22Rv1 (cell line): ENCODE results near the gene TNFRSF21.
A peak's percentile ranks its signal among the peaks of the same experiment; 100 is the strongest.

ENCODE experiments used
- ZFX ChIP-seq: fragments of 450-650 bp; IDR thresholded peaks from 2 replicates; pipeline ENCODE4 v1.6.1; 2017; ENCODE audit warnings: antibody characterized with exemption, borderline replicate concordance
- TF ChIP-seq, protein P1 (sequence below): fragments of 450-650 bp; IDR thresholded peaks from 2 replicates; pipeline ENCODE4 v1.5.1; 2017; ENCODE audit warnings: mild to moderate bottlenecking

DNA sequence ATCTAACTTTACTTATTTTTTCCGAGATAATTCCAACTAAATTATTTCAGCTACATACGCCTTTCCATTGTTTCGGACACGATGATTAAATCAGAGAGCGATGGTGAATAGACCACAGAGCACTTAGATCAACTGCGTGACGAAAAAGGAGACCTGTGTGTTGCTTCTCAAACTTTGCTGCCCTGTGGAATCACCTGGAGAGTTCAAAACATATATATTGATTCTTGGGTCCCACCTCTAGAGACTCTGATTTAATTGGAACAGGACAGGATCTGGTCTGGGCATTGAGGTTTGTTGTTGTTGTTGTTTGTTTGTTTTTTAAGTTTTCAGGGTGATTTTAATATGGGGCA is 401 bp upstream of the TNFRSF21 start:
- TF ChIP-seq, protein P1, sequence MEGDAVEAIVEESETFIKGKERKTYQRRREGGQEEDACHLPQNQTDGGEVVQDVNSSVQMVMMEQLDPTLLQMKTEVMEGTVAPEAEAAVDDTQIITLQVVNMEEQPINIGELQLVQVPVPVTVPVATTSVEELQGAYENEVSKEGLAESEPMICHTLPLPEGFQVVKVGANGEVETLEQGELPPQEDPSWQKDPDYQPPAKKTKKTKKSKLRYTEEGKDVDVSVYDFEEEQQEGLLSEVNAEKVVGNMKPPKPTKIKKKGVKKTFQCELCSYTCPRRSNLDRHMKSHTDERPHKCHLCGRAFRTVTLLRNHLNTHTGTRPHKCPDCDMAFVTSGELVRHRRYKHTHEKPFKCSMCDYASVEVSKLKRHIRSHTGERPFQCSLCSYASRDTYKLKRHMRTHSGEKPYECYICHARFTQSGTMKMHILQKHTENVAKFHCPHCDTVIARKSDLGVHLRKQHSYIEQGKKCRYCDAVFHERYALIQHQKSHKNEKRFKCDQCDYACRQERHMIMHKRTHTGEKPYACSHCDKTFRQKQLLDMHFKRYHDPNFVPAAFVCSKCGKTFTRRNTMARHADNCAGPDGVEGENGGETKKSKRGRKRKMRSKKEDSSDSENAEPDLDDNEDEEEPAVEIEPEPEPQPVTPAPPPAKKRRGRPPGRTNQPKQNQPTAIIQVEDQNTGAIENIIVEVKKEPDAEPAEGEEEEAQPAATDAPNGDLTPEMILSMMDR: peak; percentile 63
- no peak for TF ChIP-seq ZFX
